ENCODE data around the gene CASP1.

DNA sequence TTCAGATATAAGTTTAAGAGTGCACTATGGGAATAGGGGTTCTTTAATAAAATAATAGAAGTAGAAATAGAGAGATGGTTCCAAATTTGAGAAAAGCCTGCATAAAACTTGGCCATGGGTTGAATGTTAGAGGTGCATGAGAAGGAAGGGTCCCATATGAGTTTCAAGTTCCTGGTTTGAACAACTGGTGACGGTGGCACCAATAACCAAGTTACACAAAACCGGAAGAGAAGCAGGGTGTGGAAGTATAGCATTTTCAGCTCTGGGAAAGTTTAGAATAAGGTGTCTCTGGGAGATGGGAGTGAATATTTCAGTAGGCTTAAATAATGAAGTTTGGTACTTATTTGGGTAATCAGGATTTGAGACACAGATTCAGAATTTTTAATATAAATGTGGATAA, 2.4 kb downstream of the CASP1 start:
- TF ChIP-seq SPI1 (IDR thresholded peaks at IDR 0.05; ENCODE audit: borderline replicate concordance, insufficient read depth, low read depth, low read length) (no peak), CHD1 (IDR thresholded peaks at IDR 0.05; ENCODE audit: low read depth, low read length) (no peak), CEBPB (IDR thresholded peaks at IDR 0.05; ENCODE audit: borderline replicate concordance in 1 of 2, low read depth in 2 of 2, low read length in 2 of 2) (no peak), EP300 (IDR thresholded peaks at IDR 0.05; ENCODE audit: borderline replicate concordance in 1 of 2, control insufficient read depth in 1 of 2, low read depth in 2 of 2, low read length in 2 of 2) (no peak), POLR2A (IDR thresholded peaks at IDR 0.05; ENCODE audit: low read depth, low read length) (no peak), MXI1 (IDR thresholded peaks at IDR 0.05; ENCODE audit: low read depth, low read length) (no peak), EZH2 (IDR thresholded peaks at IDR 0.05; ENCODE audit: borderline replicate concordance, control insufficient read depth, low read depth, low read length) (no peak), EGR1 (IDR thresholded peaks at IDR 0.05; ENCODE audit: borderline replicate concordance in 1 of 2, low read depth in 2 of 2, low read length in 2 of 2) (no peak)
- TF ChIP-seq, protein P1, sequence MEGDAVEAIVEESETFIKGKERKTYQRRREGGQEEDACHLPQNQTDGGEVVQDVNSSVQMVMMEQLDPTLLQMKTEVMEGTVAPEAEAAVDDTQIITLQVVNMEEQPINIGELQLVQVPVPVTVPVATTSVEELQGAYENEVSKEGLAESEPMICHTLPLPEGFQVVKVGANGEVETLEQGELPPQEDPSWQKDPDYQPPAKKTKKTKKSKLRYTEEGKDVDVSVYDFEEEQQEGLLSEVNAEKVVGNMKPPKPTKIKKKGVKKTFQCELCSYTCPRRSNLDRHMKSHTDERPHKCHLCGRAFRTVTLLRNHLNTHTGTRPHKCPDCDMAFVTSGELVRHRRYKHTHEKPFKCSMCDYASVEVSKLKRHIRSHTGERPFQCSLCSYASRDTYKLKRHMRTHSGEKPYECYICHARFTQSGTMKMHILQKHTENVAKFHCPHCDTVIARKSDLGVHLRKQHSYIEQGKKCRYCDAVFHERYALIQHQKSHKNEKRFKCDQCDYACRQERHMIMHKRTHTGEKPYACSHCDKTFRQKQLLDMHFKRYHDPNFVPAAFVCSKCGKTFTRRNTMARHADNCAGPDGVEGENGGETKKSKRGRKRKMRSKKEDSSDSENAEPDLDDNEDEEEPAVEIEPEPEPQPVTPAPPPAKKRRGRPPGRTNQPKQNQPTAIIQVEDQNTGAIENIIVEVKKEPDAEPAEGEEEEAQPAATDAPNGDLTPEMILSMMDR (IDR thresholded peaks at IDR 0.05 in 2 of 3, conservative IDR thresholded peaks at IDR 0.05 in 1 of 3; ENCODE audit: control insufficient read depth in 2 of 3, extremely low read depth in 1 of 3, insufficient read depth in 1 of 3, low read depth in 3 of 3, low read length in 3 of 3) = no peak
